ENCODE measurements around the gene PLXDC2. TPM values are rescaled to one million over a fixed set of nuclear protein-coding genes. Genes with fewer than 3 reads are reported as not detected.

Gene PLXDC2
- total RNA-seq, 6 donors from 2014 or later, result 39.0 to 129 (median 68.0) TPM

- DNase-seq (no peak), ATAC-seq (ENCODE audit: low FRiP score in 2 of 2) (no peak)
- no peaks in the 10 kb centered on the region for H3K27me3 ChIP-seq
- peaks cover 0 to 4% (median 2%) of the 10 kb centered on the region in 4 donors for H3K4me1 ChIP-seq
- TF ChIP-seq POLR2AphosphoS5 (IDR thresholded peaks at IDR 0.05) (no peak), POLR2A (IDR thresholded peaks at IDR 0.05) (no peak), CTCF (IDR thresholded peaks at IDR 0.05) (no peak), EP300 (IDR thresholded peaks at IDR 0.05) (no peak)
- no peak overlapping the region for H3K4me3 ChIP-seq
- H3K9me3 ChIP-seq, result no peaks in the 10 kb centered on the region
- H3K27ac ChIP-seq, result no peak overlapping the region
- no peaks in the 10 kb centered on the region for H3K36me3 ChIP-seq
Observed at GRCh38 chr10:19913987-19914386, 97.8 kb downstream of the PLXDC2 start.

- Histone ChIP-seq H3K36me3 (no peaks in the 10 kb centered on the region), H3K27ac (no peak overlapping the region), H3K4me3 (no peak overlapping the region), H3K9me3 (no peaks in the 10 kb centered on the region), H3K27me3 (no peaks in the 10 kb centered on the region), H3K4me1 (peaks cover 0 to 7% (median 2%) of the 10 kb centered on the region in 4 donors)
- DNase-seq, result no peak
- TF ChIP-seq POLR2A (IDR thresholded peaks at IDR 0.05) (no peak), POLR2AphosphoS5 (IDR thresholded peaks at IDR 0.05) (no peak), CTCF (IDR thresholded peaks at IDR 0.05) (no peak), EP300 (IDR thresholded peaks at IDR 0.05) (no peak)
- no peak for ATAC-seq (ENCODE audit: low FRiP score in 2 of 2)
Observed at GRCh38 chr10:19915125-19915524, 98.9 kb downstream of the PLXDC2 start.

- 94 to 96% methylated on average over 3 of the region's 3 CpGs for WGBS, 2 donors
Observed at GRCh38 chr10:19915816-19916215, 99.6 kb downstream of the PLXDC2 start.

GRCh38 chr10:19917751-19918478 is 101.7 kb downstream of the PLXDC2 start:
- Histone ChIP-seq H3K36me3 (no peaks in the 10 kb centered on the region), H3K27ac (no peak overlapping the region), H3K4me3 (no peak overlapping the region), H3K4me1 (peaks cover 8 to 16% (median 10%) of the 10 kb centered on the region in 4 donors), H3K27me3 (no peaks in the 10 kb centered on the region), H3K9me3 (no peaks in the 10 kb centered on the region)
- 67 to 69% methylated on average over 3 of the region's 3 CpGs for WGBS, 2 donors
- ATAC-seq (ENCODE audit: low FRiP score in 2 of 2) (no peak), DNase-seq (no peak)
- no peak for TF ChIP-seq EP300 (IDR thresholded peaks at IDR 0.05)
- no peak for TF ChIP-seq CTCF (IDR thresholded peaks at IDR 0.05)
- TF ChIP-seq POLR2AphosphoS5 (IDR thresholded peaks at IDR 0.05), result no peak
- TF ChIP-seq POLR2A (IDR thresholded peaks at IDR 0.05), result no peak

More at GRCh38 chr10:19915816-19916215, 99.6 kb downstream of the PLXDC2 start:
- H3K27me3 ChIP-seq, result no peaks in the 10 kb centered on the region
- no peak for ATAC-seq (ENCODE audit: low FRiP score in 2 of 2)
- TF ChIP-seq EP300 (IDR thresholded peaks at IDR 0.05), result no peak
- no peak overlapping the region for H3K27ac ChIP-seq
- no peaks in the 10 kb centered on the region for H3K9me3 ChIP-seq
- no peak for DNase-seq
- no peak overlapping the region for H3K4me3 ChIP-seq
- H3K36me3 ChIP-seq, result no peaks in the 10 kb centered on the region
- peaks cover 0 to 7% (median 2%) of the 10 kb centered on the region in 4 donors for H3K4me1 ChIP-seq

- TF ChIP-seq POLR2AphosphoS5 (IDR thresholded peaks at IDR 0.05) (no peak), CTCF (IDR thresholded peaks at IDR 0.05) (no peak), POLR2A (IDR thresholded peaks at IDR 0.05) (no peak)
- WGBS, 2 donors, result 54 to 56% methylated on average over 4 of the region's 4 CpGs
- no peak for DNase-seq
- H3K36me3 ChIP-seq, result no peaks in the 10 kb centered on the region
- H3K27me3 ChIP-seq, result no peaks in the 10 kb centered on the region
- H3K9me3 ChIP-seq, result no peaks in the 10 kb centered on the region
- no peak overlapping the region for H3K27ac ChIP-seq
- H3K4me3 ChIP-seq, result no peak overlapping the region
- ATAC-seq (ENCODE audit: low FRiP score in 2 of 2), result no peak
- H3K4me1 ChIP-seq, result peaks cover 8 to 16% (median 10%) of the 10 kb centered on the region in 4 donors
Observed at GRCh38 chr10:19918794-19919193, 102.6 kb downstream of the PLXDC2 start.
